ENCODE data around the gene ZNF92.

DNA sequence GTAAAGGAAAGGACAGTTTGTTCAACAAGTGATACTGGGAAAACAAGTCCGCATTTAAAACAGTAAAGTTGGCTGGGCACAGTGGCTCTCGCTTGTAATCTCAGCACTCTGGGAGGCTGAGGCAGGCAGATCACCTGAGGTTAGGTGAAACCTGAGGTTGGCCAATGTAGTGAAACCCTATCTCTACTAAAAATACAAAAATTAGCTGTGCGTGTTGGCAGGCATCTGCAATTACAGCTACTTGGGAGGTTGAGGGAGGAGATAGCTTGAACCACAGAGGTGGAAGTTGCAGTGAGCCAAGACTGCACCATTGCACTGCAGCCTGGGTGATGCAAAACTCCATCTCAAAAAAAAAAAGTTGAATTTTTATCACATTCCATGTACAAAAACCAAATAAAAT is 35.7 kb downstream of the ZNF92 start:
- TF ChIP-seq EZH2 (IDR thresholded peaks at IDR 0.05; ENCODE audit: borderline replicate concordance, low read depth, low read length, severe bottlenecking), result no peak
- TF ChIP-seq CTCF (IDR thresholded peaks at IDR 0.05; ENCODE audit: borderline replicate concordance, extremely low read depth, low read length, poor library complexity, severe bottlenecking), result no peak
